Common myeloid progenitor, CD34-positive (primary cell): ENCODE results near the gene ITK.
A peak's percentile ranks its signal among the peaks of the same experiment; 100 is the strongest.

Source experiments
- CTCF ChIA-PET: fragments of 350-600 bp; sonication (Branson Sonifier 250); formaldehyde crosslinking; loops from one replicate; lab custom pipeline; 2021; ENCODE audit warnings: antibody characterized with exemption; lab: Charles Lee
- POLR2A ChIA-PET: fragments of 350-600 bp; sonication (Branson Sonifier 250); formaldehyde crosslinking; loops from one replicate; lab custom pipeline; 2021; ENCODE audit warnings: antibody characterized with exemption; lab: Charles Lee
- DNase-seq, 3 donors: peaks; one replicate each; pipeline versions ENCODE4 v3.0.0 to v3.0.0-alpha.2; 2013
- H3K27ac ChIP-seq, 2 experiments: 1 replicate in 1 of 2; 2 replicates in 1 of 2; pipeline ENCODE4 v1.7.0; 2013; ENCODE audit warnings: inconsistent platforms in 2 of 2, low read length in 2 of 2, mild to moderate bottlenecking in 2 of 2, low read depth in 1 of 2, moderate library complexity in 1 of 2; ENCODE audit not compliant: severe bottlenecking in 2 of 2, insufficient read depth in 1 of 2, poor library complexity in 1 of 2
- H3K27me3 ChIP-seq, 5 experiments: replicated peaks in 2 of 5; 1 replicate in 3 of 5; 2 replicates in 2 of 5; pipeline versions ENCODE4 v1.6.1 to v1.7.0; 2013; ENCODE audit warnings: low read length in 4 of 5, mild to moderate bottlenecking in 2 of 5, moderate library complexity in 2 of 5, inconsistent platforms in 1 of 5; ENCODE audit not compliant: insufficient read depth in 5 of 5, control insufficient read depth in 4 of 5
- H3K36me3 ChIP-seq, 4 experiments: 1 replicate in 2 of 4; 2 replicates in 2 of 4; pipeline versions ENCODE4 v1.6.1 to v1.7.0; 2013; ENCODE audit warnings: low read length in 3 of 4, control low read depth in 1 of 4, mild to moderate bottlenecking in 1 of 4; ENCODE audit not compliant: control insufficient read depth in 4 of 4, insufficient read depth in 4 of 4
- H3K4me1 ChIP-seq, 4 experiments: 1 replicate in 3 of 4; 2 replicates in 1 of 4; pipeline versions ENCODE4 v1.6.1 to v1.7.1; 2013; ENCODE audit warnings: low read length in 3 of 4, mild to moderate bottlenecking in 3 of 4, control low read depth in 1 of 4, inconsistent platforms in 1 of 4, moderate library complexity in 1 of 4; ENCODE audit not compliant: control insufficient read depth in 4 of 4, insufficient read depth in 4 of 4; ENCODE audit errors: control extremely low read depth in 1 of 4
- H3K4me3 ChIP-seq, 7 experiments: 1 replicate in 4 of 7; 2 replicates in 3 of 7; pipeline versions ENCODE4 v1.5.1 to v1.7.0; 2013; ENCODE audit warnings: mild to moderate bottlenecking in 7 of 7, low read length in 6 of 7, moderate library complexity in 6 of 7, inconsistent platforms in 2 of 7, low read depth in 2 of 7, control low read depth in 1 of 7; ENCODE audit not compliant: insufficient read depth in 4 of 7, control insufficient read depth in 1 of 7; ENCODE audit errors: extremely low read depth in 1 of 7
- H3K9me3 ChIP-seq, 5 experiments: 1 replicate in 4 of 5; 2 replicates in 1 of 5; pipeline versions ENCODE4 v1.6.1 to v1.7.1; 2013; ENCODE audit warnings: low read length in 4 of 5, mild to moderate bottlenecking in 2 of 5, inconsistent platforms in 1 of 5, low read depth in 1 of 5, moderate library complexity in 1 of 5; ENCODE audit not compliant: control insufficient read depth in 4 of 5, insufficient read depth in 2 of 5; ENCODE audit errors: control extremely low read depth in 1 of 5
- WGBS: methylation state at CpG from one replicate; pipeline ENCODE4 v1.1.5; 2013; ENCODE audit not compliant: insufficient coverage; 5-methylcytosine and 5-hydroxymethylcytosine counted together

ITK gene

DNA sequence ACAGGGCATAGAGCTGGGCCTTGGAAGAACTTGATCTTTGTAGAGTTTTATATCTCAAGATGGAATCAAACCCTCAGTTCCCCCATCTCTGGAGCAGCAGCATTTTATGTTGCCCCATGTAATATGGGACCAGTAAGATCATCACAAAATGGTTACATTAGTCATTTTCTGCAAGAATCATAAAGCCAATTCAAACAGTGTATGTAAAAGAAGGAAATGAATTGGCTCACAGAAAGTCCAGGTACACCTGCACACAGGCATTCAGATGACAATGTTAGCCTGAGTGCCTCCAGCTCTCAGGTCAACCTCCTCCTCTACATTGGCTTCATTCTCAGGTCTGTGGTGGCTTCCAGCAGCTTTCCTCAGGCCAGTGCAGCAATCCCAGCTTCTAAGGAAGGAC lies 120.4 kb downstream of the ITK start:
- ChIA-PET POLR2A (no interaction called here), CTCF (interaction anchor here (1.0 to 11.4 kb wide), 4 partner anchors 9 to 153 kb away, joined by 3 to 109 read pairs (median 6); no protein-coding TSS in a partner anchor)
- H3K9me3 ChIP-seq = no peaks in the 10 kb centered on the region
- peaks cover 30 to 89% (median 60%) of the 10 kb centered on the region in 4 experiments for H3K36me3 ChIP-seq
- H3K27ac ChIP-seq = no peak overlapping the region
- no peak for DNase-seq
- H3K4me3 ChIP-seq = no peak overlapping the region
- peaks cover 0 to under 1% (median 0%) of the 10 kb centered on the region in 4 experiments for H3K4me1 ChIP-seq
- H3K27me3 ChIP-seq = no peaks in the 10 kb centered on the region

GRCh38 chr5:157303023-157303422 lies 122.4 kb downstream of the ITK start:
- no peak overlapping the region for H3K27ac ChIP-seq
- H3K4me3 ChIP-seq = no peak overlapping the region
- ChIA-PET CTCF (interaction anchor here (0.8 to 11.4 kb wide), 9 partner anchors 10 to 155 kb away, joined by 3 to 109 read pairs (median 5); no protein-coding TSS in a partner anchor), POLR2A (interaction anchor here (1.1 kb wide), 1 partner anchor 22 kb away, joined by 6 read pairs; no protein-coding TSS in a partner anchor)
- H3K9me3 ChIP-seq = no peaks in the 10 kb centered on the region
- H3K4me1 ChIP-seq = peaks cover 0 to 7% (median 1%) of the 10 kb centered on the region in 4 experiments
- DNase-seq = no peak
- WGBS = 93% methylated on average over 4 of the region's 5 CpGs
- H3K27me3 ChIP-seq = no peaks in the 10 kb centered on the region
- peaks cover 23 to 86% (median 54%) of the 10 kb centered on the region in 4 experiments for H3K36me3 ChIP-seq

DNA sequence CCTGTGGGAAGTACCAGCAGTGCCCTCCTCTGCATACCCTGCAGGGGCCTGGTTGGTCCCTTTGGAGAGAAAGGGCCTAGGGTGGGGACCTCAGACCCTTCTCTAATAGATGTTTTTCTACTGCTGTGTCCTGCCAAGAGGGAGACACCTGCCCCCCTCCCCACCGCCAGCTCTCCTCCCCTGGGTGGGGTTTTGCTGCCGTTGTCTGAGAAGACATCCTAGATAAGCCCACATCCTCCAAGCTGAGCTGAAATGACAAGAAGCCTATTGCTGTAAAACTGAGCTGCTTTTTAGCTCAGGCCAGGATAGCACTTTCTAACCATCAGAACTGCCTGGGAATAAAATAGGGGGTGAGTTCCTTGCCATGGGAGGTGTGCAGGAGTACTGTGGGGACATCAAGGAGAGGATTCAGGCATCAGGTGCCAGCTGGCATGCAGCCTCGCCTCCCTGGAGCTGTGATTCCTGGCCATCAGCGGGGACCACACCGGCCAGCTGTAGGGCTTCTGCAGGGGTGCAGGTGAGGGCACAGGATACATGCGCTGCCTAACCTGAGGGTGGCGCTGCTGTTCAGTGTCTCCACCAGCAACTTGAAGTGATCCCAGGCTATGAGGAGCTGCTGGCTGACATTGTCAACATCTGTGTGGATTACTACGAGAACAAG lies 123.2 kb downstream of the ITK start:
- DNase-seq = peak in 2 of 3 donors; percentile 31 to 45
- WGBS = 85% methylated on average over 8 of the region's 8 CpGs
- peaks cover 23 to 89% (median 55%) of the 10 kb centered on the region in 4 experiments for H3K36me3 ChIP-seq
- H3K27me3 ChIP-seq = no peaks in the 10 kb centered on the region
- no peaks in the 10 kb centered on the region for H3K9me3 ChIP-seq
- H3K27ac ChIP-seq = no peak overlapping the region
- ChIA-PET POLR2A (interaction anchor here (1.1 kb wide), 1 partner anchor 23 kb away, joined by 6 read pairs; no protein-coding TSS in a partner anchor), CTCF (interaction anchor here (0.8 to 11.4 kb wide), 7 partner anchors 9 to 155 kb away, joined by 3 to 109 read pairs (median 5); no protein-coding TSS in a partner anchor)
- no peak overlapping the region for H3K4me3 ChIP-seq
- peaks cover 0 to 7% (median 1%) of the 10 kb centered on the region in 4 experiments for H3K4me1 ChIP-seq
